Lung (tissue), 12 donors: Measurements from ENCODE around the gene SLC19A1. TPM values are rescaled to one million over a fixed set of nuclear protein-coding genes. Genes with fewer than 3 reads are reported as not detected.

Source experiments
- ATAC-seq: fragments of 200-7000 bp; cut with Tn5 transposase; one replicate; pipeline ENCODE4 v1.9.1; 2020; ENCODE audit warnings: moderate number of reproducible peaks; ENCODE audit not compliant: insufficient read depth, low FRiP score
- DNase-seq, 3 donors: peaks; one replicate each; pipeline ENCODE4 v3.0.0-alpha.2; 2013 to 2017
- H3K27ac ChIP-seq, 2 donors: one replicate each; pipeline ENCODE4 v1.5.1; 2013; ENCODE audit warnings: mild to moderate bottlenecking in 2 of 2, moderate library complexity in 2 of 2, control low read depth in 1 of 2, inconsistent platforms in 1 of 2, low read depth in 1 of 2, low read length in 1 of 2
- H3K27me3 ChIP-seq, 3 donors: one replicate each; pipeline ENCODE4 v1.5.1; 2013; ENCODE audit warnings: low read length in 2 of 3; ENCODE audit not compliant: control insufficient read depth in 3 of 3, insufficient read depth in 3 of 3
- H3K36me3 ChIP-seq, 4 donors: one replicate each; pipeline ENCODE4 v1.5.1; 2013; ENCODE audit warnings: low read length in 4 of 4, mild to moderate bottlenecking in 1 of 4, moderate library complexity in 1 of 4; ENCODE audit not compliant: control insufficient read depth in 4 of 4, insufficient read depth in 4 of 4
- H3K4me1 ChIP-seq, 5 donors: one replicate each; pipeline ENCODE4 v1.5.1; 2013; ENCODE audit warnings: low read length in 5 of 5, mild to moderate bottlenecking in 2 of 5, moderate library complexity in 1 of 5; ENCODE audit not compliant: control insufficient read depth in 5 of 5, insufficient read depth in 5 of 5
- H3K4me3 ChIP-seq: one replicate; pipeline ENCODE4 v1.5.1; 2013; ENCODE audit warnings: mild to moderate bottlenecking, control low read depth, moderate library complexity
- H3K9ac ChIP-seq, 2 donors: one replicate each; pipeline ENCODE4 v1.5.1; 2013; ENCODE audit warnings: low read length in 2 of 2, control low read depth in 1 of 2; ENCODE audit not compliant: insufficient read depth in 1 of 2
- H3K9me3 ChIP-seq, 4 donors: one replicate each; pipeline ENCODE4 v1.5.1; 2013; ENCODE audit warnings: low read length in 3 of 4, mild to moderate bottlenecking in 1 of 4, moderate library complexity in 1 of 4; ENCODE audit not compliant: control insufficient read depth in 4 of 4, insufficient read depth in 3 of 4
- CTCF ChIP-seq: IDR thresholded peaks from 2 replicates; pipeline ENCODE4 v1.5.1; 2012; ENCODE audit warnings: mild to moderate bottlenecking; ENCODE audit errors: control extremely low read depth, extremely low read depth
- WGBS, 2 donors: extraction: QIAGEN DNeasy Blood & Tissue Kit; methylation state at CpG; one replicate each; pipeline ENCODE4 v1.1.7; 2013; 5-methylcytosine and 5-hydroxymethylcytosine counted together
- polyA plus RNA-seq, 2 donors: library from polyadenylated mRNA; stranded (reverse); fragments of 200-250 nt; gene quantifications; one replicate each; pipeline ENCODE4 v1.2.1, GENCODE V29; 2013
- total RNA-seq, 2 donors: library from RNA; depleted of rRNA in 1 of 2; stranded (reverse); fragments of >200 nt in 1 of 2; gene quantifications; one replicate each; pipeline ENCODE4 v1.2.1, GENCODE V29; 2014 to 2021
- donor health status: control.
- donor health status: control.
- donor health status: Bipolar disorder and iron deficiency.
- donor health status: healthy.
- donor health status: DM: yes; HTN: yes; CAD: no.

SLC19A1 gene
- total and polyA plus RNA-seq, 4 donors, result 23.8 to 42.0 (median 26.2) TPM

DNA sequence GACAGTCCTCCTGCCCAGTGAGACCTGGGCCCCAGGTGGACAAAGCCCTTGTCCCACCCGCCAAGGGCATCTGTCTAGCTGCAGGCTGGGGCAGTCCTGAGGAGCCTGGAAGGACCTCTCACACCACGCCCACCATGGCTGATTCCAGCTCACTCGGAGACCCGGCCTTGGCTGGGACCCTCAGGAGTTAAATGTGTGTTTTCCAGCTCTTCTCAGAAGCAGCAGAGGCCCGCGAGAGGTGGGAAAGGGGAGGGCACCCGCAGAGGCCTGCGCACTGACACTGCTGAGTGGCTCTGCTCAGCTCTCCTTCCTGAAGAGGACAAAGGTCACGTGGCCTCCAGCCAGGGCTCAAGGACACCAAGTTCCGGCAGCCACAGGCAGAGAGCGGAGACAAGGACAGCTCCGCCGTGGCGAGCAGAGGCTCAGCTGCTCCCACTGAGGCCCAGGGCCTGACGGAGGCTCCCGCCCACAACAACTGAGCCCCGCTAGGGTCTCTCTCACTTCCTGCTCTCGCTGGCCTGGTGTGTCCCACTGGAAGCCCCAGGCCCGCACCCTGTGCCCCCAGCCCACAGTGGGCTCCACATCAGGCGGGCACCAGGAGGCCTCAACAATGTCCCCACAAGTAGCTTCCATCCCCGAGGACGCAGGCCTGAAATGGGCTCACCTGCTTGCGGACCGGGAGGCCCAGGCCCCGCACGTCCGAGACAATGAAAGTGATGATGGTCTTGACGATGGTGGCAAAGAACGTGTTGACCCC lies 16.9 kb downstream of the SLC19A1 start:
- Histone ChIP-seq H3K9ac (no peak overlapping the region), H3K4me3 (no peak overlapping the region), H3K4me1 (peaks cover 0 to 15% (median 7%) of the 10 kb centered on the region in 5 donors), H3K9me3 (peaks cover 0 to 5% (median 0%) of the 10 kb centered on the region in 4 donors), H3K27ac (peak overlapping the region in 1 of 2 donors; percentile 37), H3K27me3 (no peaks in the 10 kb centered on the region), H3K36me3 (peaks cover 0 to 24% (median 10%) of the 10 kb centered on the region in 4 donors)
- WGBS, 2 donors, result 76 to 84% methylated on average over 29 of the region's 29 CpGs
- ATAC-seq (no peak), DNase-seq (peak; percentile 37 to 70 (median 39))
- no peak for TF ChIP-seq CTCF

GRCh38 chr21:45524756-45525152 lies 17.5 kb downstream of the SLC19A1 start:
- 93 to 94% methylated on average over 10 to 11 of the region's 11 CpGs for WGBS, 2 donors
- Histone ChIP-seq H3K27ac (peak overlapping the region in 1 of 2 donors; percentile 13), H3K9ac (no peak overlapping the region), H3K27me3 (no peaks in the 10 kb centered on the region), H3K4me3 (no peak overlapping the region), H3K9me3 (peaks cover 0 to 5% (median 0%) of the 10 kb centered on the region in 4 donors), H3K36me3 (peaks cover 0 to 21% (median 8%) of the 10 kb centered on the region in 4 donors), H3K4me1 (peaks cover 0 to 15% (median 7%) of the 10 kb centered on the region in 5 donors)
- ATAC-seq, result no peak
- no peak for DNase-seq
- TF ChIP-seq CTCF, result no peak

- DNase-seq (no peak), ATAC-seq (no peak)
- Histone ChIP-seq H3K4me1 (peaks cover 0 to 15% (median 6%) of the 10 kb centered on the region in 5 donors), H3K9ac (no peak overlapping the region), H3K27me3 (no peaks in the 10 kb centered on the region), H3K36me3 (peaks cover 0 to 18% (median 5%) of the 10 kb centered on the region in 4 donors), H3K27ac (no peak overlapping the region), H3K9me3 (peaks cover 0 to 14% (median 3%) of the 10 kb centered on the region in 4 donors), H3K4me3 (no peak overlapping the region)
- no peak for TF ChIP-seq CTCF
- 89 to 90% methylated on average over 15 to 16 of the region's 16 CpGs for WGBS, 2 donors
Observed at GRCh38 chr21:45523411-45524101, 18.7 kb downstream of the SLC19A1 start.
